CD4-positive, alpha-beta T cell treated with Interleukin-15 for 1 hour (primary cell): ENCODE results near the gene OR4C13.
"Not testable (repeated sequence)": the region's sequence is repeated elsewhere in the genome, so short reads cannot be mapped to it uniquely, and the experiment has no call there.

Experiments used
- DNase-seq: peaks from one replicate; pipeline ENCODE4 v3.0.0-alpha.2; 2020

The OR4C13 gene

GRCh38 chr11:49952091-49952490 is at the start of gene OR4C13:
Gene OR4C13, plus strand, starts transcription at chr11:49952391. Its CDS starts 32 bp downstream, at chr11:49952423.
- DNase-seq: no peak

DNA sequence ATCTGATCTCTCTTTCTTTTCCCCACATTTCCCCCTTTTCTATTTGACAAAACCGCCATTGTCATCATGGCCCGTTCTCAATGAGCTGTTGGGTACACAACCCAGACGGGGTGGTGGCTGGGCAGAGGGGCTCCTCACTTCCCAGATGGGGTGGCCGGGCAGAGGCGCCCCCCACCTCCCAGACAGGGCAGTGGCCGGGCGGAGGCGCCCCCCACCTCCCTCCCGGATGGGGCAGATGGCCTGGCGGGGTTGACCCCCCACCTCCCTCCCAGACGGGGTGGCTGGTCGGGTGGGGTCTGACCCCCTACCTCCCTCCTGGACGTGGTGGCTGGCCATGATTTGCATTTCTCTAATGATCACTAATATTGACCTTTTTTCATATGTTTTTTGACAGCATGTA is 40.7 kb upstream of the OR4C13 start:
- DNase-seq: not testable (repeated sequence)

- DNase-seq: not testable (repeated sequence)
Measured at GRCh38 chr11:49948701-49949100, 3.5 kb upstream of the OR4C13 start.

DNA sequence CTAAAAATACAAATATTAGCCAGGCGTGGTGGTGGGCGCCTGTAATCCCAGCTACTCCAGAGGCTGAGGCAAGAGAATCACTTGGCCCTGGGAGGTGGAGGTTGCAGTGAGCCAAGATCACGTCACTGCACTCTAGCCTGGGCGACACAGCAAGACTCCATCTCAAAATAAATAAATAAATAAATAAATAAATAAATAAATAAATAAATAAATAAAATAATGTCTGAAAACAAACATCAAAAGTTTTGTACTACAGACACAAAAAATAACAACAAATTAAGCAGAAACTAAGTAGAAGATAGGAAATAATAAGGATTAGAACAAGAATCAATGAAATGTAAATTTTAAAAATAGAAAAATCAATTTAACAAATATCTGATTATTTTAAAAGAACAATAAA is 21.2 kb downstream of the OR4C13 start:
- DNase-seq: not testable (repeated sequence)

DNA sequence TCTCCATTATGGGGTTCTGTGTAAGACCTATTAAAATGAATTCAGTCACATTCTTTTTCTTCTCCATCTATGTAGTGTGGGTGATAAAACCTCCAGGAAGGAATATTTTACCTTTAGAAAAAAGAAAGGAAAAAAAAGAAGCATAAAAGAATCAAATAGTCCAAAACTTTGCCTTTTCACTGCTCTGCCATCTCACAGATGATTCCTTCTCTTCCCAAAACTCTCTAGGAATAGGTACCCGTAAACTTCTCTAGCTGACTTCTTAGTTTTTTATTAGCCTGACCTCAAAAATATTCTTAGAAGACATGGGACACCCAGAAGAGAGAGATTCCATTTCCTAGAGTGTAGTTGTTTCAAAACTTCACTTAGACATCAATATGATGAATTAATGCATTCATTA is 30.2 kb downstream of the OR4C13 start, which contains the start of gene OR4C12:
TSS of gene OR4C12 (minus strand) at position 101 of the 400 bp plus-strand sequence. CDS start at position 67, 34 bp downstream.
- DNase-seq: not testable (repeated sequence)

DNA sequence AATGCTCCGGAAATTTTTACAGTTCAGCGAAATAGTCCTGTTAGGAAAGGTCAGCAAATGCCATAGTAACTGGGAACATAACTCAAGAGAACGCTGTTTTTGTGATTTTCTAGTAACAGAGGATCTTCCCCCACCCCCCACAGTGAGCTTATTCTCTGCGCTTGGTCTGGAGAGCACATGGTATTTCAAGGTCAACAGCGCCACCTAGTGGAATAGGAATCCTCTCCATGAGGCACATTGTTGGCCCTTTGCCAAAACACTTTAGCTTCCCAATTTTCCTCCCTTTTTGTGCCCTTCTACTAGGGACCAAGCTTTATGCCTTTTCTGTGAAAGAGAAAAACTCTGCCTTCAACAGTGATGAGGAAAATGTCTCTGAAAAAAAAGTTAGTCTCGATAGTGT is 43.4 kb downstream of the OR4C13 start:
- DNase-seq: no peak
